HFFc6 (cell line): ENCODE results near the gene PLCG1. TPM values are rescaled to one million over a fixed set of nuclear protein-coding genes. Genes with fewer than 3 reads are reported as not detected.
A peak's percentile ranks its signal among the peaks of the same experiment; 100 is the strongest.

Source experiments
- DNase-seq: peaks from one replicate; pipeline ENCODE4 v3.0.0-alpha.2; 2018
- H3K27ac Mint-ChIP-seq: 2 replicates; pipeline ENCODE4 v1.8.0; 2020; ENCODE audit warnings: mild to moderate bottlenecking, mixed read lengths
- H3K27me3 Mint-ChIP-seq: 2 replicates; pipeline ENCODE4 v1.8.0; 2021; ENCODE audit warnings: mild to moderate bottlenecking, moderate library complexity, mixed read lengths; ENCODE audit not compliant: insufficient read depth
- H3K36me3 Mint-ChIP-seq: 2 replicates; pipeline ENCODE4 v1.8.0; 2021; ENCODE audit warnings: low read depth, mixed read lengths
- H3K4me1 Mint-ChIP-seq: 2 replicates; pipeline ENCODE4 v1.8.0; 2020; ENCODE audit warnings: low read depth, mixed read lengths
- H3K4me3 Mint-ChIP-seq: 2 replicates; pipeline ENCODE4 v1.8.0; 2020; ENCODE audit warnings: mild to moderate bottlenecking, moderate library complexity, mixed read lengths
- H3K9me3 Mint-ChIP-seq: 2 replicates; pipeline ENCODE4 v1.8.0; 2020; ENCODE audit warnings: mild to moderate bottlenecking, mixed read lengths
- CTCF ChIP-seq: fragments of 200-600 bp; sonication (generic); IDR thresholded peaks from 2 replicates; pipeline ENCODE4 v1.5.0; 2021; ENCODE audit warnings: antibody characterized with exemption, mild to moderate bottlenecking
- total RNA-seq, 6 experiments: library from RNA; stranded (reverse); fragmentation: NEBNext Ultra II Directional; extraction: Animal tissue kit (Norgen Biotek cat#: 25700); gene quantifications; 2 replicates in 1 of 6; 3 replicates in 5 of 6; pipeline ENCODE4 v1.2.3, GENCODE V29; 2021

The PLCG1 gene
- total RNA-seq, 6 experiments from 2014 or later: 44.4 to 62.1 (median 50.1) TPM

- H3K4me3 Mint-ChIP-seq: no peak overlapping the region; the same call in 1 of the 2 replicates
- no peaks in the 10 kb centered on the region for H3K27me3 Mint-ChIP-seq
- DNase-seq: peak; percentile 38
- peaks cover 14% of the 10 kb centered on the region for H3K36me3 Mint-ChIP-seq
- H3K4me1 Mint-ChIP-seq: peaks cover 39% of the 10 kb centered on the region
- no peak for TF ChIP-seq CTCF
- H3K27ac Mint-ChIP-seq: no peak overlapping the region
- H3K9me3 Mint-ChIP-seq: no peaks in the 10 kb centered on the region
Observed at GRCh38 chr20:41218466-41218865, 81.1 kb downstream of the PLCG1 start.

GRCh38 chr20:41219824-41220223 lies 82.5 kb downstream of the PLCG1 start:
- Mint-ChIP-seq H3K4me1 (peaks cover 46% of the 10 kb centered on the region), H3K27ac (no peak overlapping the region), H3K4me3 (no peak overlapping the region), H3K27me3 (no peaks in the 10 kb centered on the region), H3K36me3 (peaks cover 14% of the 10 kb centered on the region), H3K9me3 (no peaks in the 10 kb centered on the region)
- TF ChIP-seq CTCF: no peak
- DNase-seq: no peak

GRCh38 chr20:41221614-41222218 lies 84.4 kb downstream of the PLCG1 start:
- no peak overlapping the region for H3K27ac Mint-ChIP-seq
- no peak for DNase-seq
- no peaks in the 10 kb centered on the region for H3K27me3 Mint-ChIP-seq
- peaks cover 49% of the 10 kb centered on the region for H3K4me1 Mint-ChIP-seq
- TF ChIP-seq CTCF: no peak
- H3K36me3 Mint-ChIP-seq: peaks cover 19% of the 10 kb centered on the region
- H3K4me3 Mint-ChIP-seq: no peak overlapping the region
- no peaks in the 10 kb centered on the region for H3K9me3 Mint-ChIP-seq

GRCh38 chr20:41222296-41222695 lies 85.0 kb downstream of the PLCG1 start:
- no peak overlapping the region for H3K27ac Mint-ChIP-seq
- H3K9me3 Mint-ChIP-seq: no peaks in the 10 kb centered on the region
- H3K27me3 Mint-ChIP-seq: no peaks in the 10 kb centered on the region
- TF ChIP-seq CTCF: no peak
- H3K36me3 Mint-ChIP-seq: peaks cover 19% of the 10 kb centered on the region
- no peak overlapping the region for H3K4me3 Mint-ChIP-seq
- DNase-seq: no peak
- peaks cover 49% of the 10 kb centered on the region for H3K4me1 Mint-ChIP-seq

- Mint-ChIP-seq H3K4me3 (no peak overlapping the region), H3K27me3 (no peaks in the 10 kb centered on the region), H3K36me3 (peaks cover 20% of the 10 kb centered on the region), H3K27ac (peak overlapping the region; percentile 19; the same call in 1 of the 2 replicates), H3K9me3 (no peaks in the 10 kb centered on the region), H3K4me1 (peaks cover 45% of the 10 kb centered on the region)
- no peak for DNase-seq
- no peak for TF ChIP-seq CTCF
Observed at GRCh38 chr20:41222703-41223102, 85.4 kb downstream of the PLCG1 start.
